GM23338 (cell line): ENCODE results near the gene COL1A1. TPM values are rescaled to one million over a fixed set of nuclear protein-coding genes. Genes with fewer than 3 reads are reported as not detected.

Experiments
- ATAC-seq: fragments of 200-7000 bp; cut with Tn5 transposase; 3 replicates; pipeline ENCODE4 v1.9.1; 2020
- DNase-seq: peaks from one replicate; pipeline ENCODE4 v3.0.0-alpha.2; 2015; ENCODE audit warnings: low spot score
- H2AFZ ChIP-seq: fragments of 200-600 bp; sonication (generic); 2 replicates; pipeline ENCODE4 v1.8.0; 2016; ENCODE audit warnings: antibody characterized with exemption, mild to moderate bottlenecking, moderate library complexity
- H3F3A ChIP-seq: fragments of 200-600 bp; sonication (generic); replicated peaks from 2 replicates; pipeline ENCODE4 v1.8.0; 2017; ENCODE audit warnings: antibody characterized with exemption, mixed run types, low read depth
- H3K27ac ChIP-seq: fragments of 200-600 bp; sonication (generic); 2 replicates; pipeline ENCODE4 v1.6.1; 2016; ENCODE audit warnings: low read depth
- H3K27me3 ChIP-seq: fragments of 200-600 bp; sonication (generic); 2 replicates; pipeline ENCODE4 v1.8.0; 2016; ENCODE audit warnings: mild to moderate bottlenecking, mixed run types, moderate library complexity; ENCODE audit not compliant: insufficient read depth
- H3K36me3 ChIP-seq: fragments of 200-600 bp; sonication (generic); 2 replicates; pipeline ENCODE4 v1.8.0; 2016; ENCODE audit warnings: mild to moderate bottlenecking; ENCODE audit not compliant: insufficient read depth
- H3K4me1 ChIP-seq: fragments of 200-600 bp; sonication (generic); 2 replicates; pipeline ENCODE4 v1.8.0; 2016; ENCODE audit warnings: mild to moderate bottlenecking, moderate library complexity; ENCODE audit not compliant: insufficient read depth
- H3K4me2 ChIP-seq: fragments of 200-600 bp; sonication (generic); 2 replicates; pipeline ENCODE4 v1.7.1; 2017; ENCODE audit warnings: mixed run types
- H3K4me3 ChIP-seq: fragments of 200-600 bp; sonication (generic); 2 replicates; pipeline ENCODE4 v1.6.1; 2016; ENCODE audit warnings: mixed run types
- H3K79me2 ChIP-seq: fragments of 200-600 bp; sonication (generic); replicated peaks from 2 replicates; pipeline ENCODE4 v1.8.0; 2017; ENCODE audit warnings: mild to moderate bottlenecking; ENCODE audit not compliant: insufficient read depth
- H3K9me2 ChIP-seq: fragments of 200-600 bp; sonication (generic); 2 replicates; pipeline ENCODE4 v1.8.0; 2017; ENCODE audit not compliant: insufficient read depth
- H4K20me1 ChIP-seq: fragments of 200-600 bp; sonication (generic); replicated peaks from 2 replicates; pipeline ENCODE4 v1.8.0; 2017; ENCODE audit warnings: mild to moderate bottlenecking; ENCODE audit not compliant: insufficient read depth
- H3K27ac Mint-ChIP-seq: 2 replicates; pipeline ENCODE4 v1.8.0; 2020; ENCODE audit warnings: inconsistent platforms, mild to moderate bottlenecking, moderate library complexity, mixed read lengths
- H3K27me3 Mint-ChIP-seq: 3 replicates; pipeline ENCODE4 v1.8.0; 2022; ENCODE audit warnings: low read depth, mild to moderate bottlenecking, moderate library complexity, mixed read lengths, inconsistent platforms; ENCODE audit not compliant: insufficient read depth, poor library complexity
- H3K36me3 Mint-ChIP-seq: 3 replicates; pipeline ENCODE4 v1.8.0; 2021; ENCODE audit warnings: low read depth, mild to moderate bottlenecking, inconsistent platforms, moderate library complexity, mixed read lengths
- H3K4me1 Mint-ChIP-seq: 3 replicates; pipeline ENCODE4 v1.8.0; 2020; ENCODE audit warnings: mild to moderate bottlenecking, inconsistent platforms, mixed read lengths
- H3K4me3 Mint-ChIP-seq: 3 replicates; pipeline ENCODE4 v1.8.0; 2021; ENCODE audit warnings: moderate library complexity, mild to moderate bottlenecking, inconsistent platforms, mixed read lengths
- H3K9me3 Mint-ChIP-seq: 3 replicates; pipeline ENCODE4 v1.8.0; 2020; ENCODE audit warnings: moderate library complexity, mild to moderate bottlenecking, inconsistent platforms, mixed read lengths
- CREB1 ChIP-seq: fragments of 250-450 bp; sonication (Bioruptor Pico); IDR thresholded peaks from 2 replicates; pipeline ENCODE4 v1.5.0; 2020; ENCODE audit warnings: low read depth, mild to moderate bottlenecking, moderate library complexity
- ETS1 ChIP-seq: IDR thresholded peaks from 2 replicates; pipeline ENCODE4 v1.6.1; 2016; ENCODE audit warnings: antibody characterized with exemption
- EZH2 ChIP-seq: fragments of 200-600 bp; sonication (generic); IDR thresholded peaks from one replicate; pipeline ENCODE4 v1.8.0; 2017; ENCODE audit warnings: antibody characterized with exemption, mild to moderate bottlenecking, low read depth; ENCODE audit not compliant: unreplicated experiment
- EZH2phosphoT487 ChIP-seq: fragments of 200-600 bp; sonication (generic); IDR thresholded peaks from one replicate; pipeline ENCODE4 v1.8.1; 2018; ENCODE audit warnings: antibody characterized with exemption; ENCODE audit not compliant: unreplicated experiment
- JUNB ChIP-seq: IDR thresholded peaks from one replicate; pipeline ENCODE4 v1.6.1; 2016; ENCODE audit warnings: antibody characterized with exemption; ENCODE audit not compliant: unreplicated experiment
- NANOG ChIP-seq: IDR thresholded peaks from 2 replicates; pipeline ENCODE4 v1.6.1; 2016; ENCODE audit warnings: antibody characterized with exemption, borderline replicate concordance
- POLR2AphosphoS5 ChIP-seq: IDR thresholded peaks from 2 replicates; pipeline ENCODE4 v1.6.1; 2016; ENCODE audit warnings: antibody characterized with exemption, low read depth
- REST ChIP-seq: IDR thresholded peaks from one replicate; pipeline ENCODE4 v1.6.1; 2018; ENCODE audit warnings: antibody characterized with exemption; ENCODE audit not compliant: unreplicated experiment
- STAT1 ChIP-seq: IDR thresholded peaks from one replicate; pipeline ENCODE4 v1.6.1; 2016; ENCODE audit warnings: antibody characterized with exemption; ENCODE audit not compliant: unreplicated experiment
- ZNF114 ChIP-seq: fragments of 250-450 bp; sonication (Bioruptor Pico); IDR thresholded peaks from 2 replicates; pipeline ENCODE4 v1.5.0; 2020; ENCODE audit warnings: mild to moderate bottlenecking, moderate library complexity
- ZNF331 ChIP-seq: fragments of 250-450 bp; sonication (Bioruptor Pico); IDR thresholded peaks from 2 replicates; pipeline ENCODE4 v1.5.0; 2020; ENCODE audit warnings: low read depth, mild to moderate bottlenecking, moderate library complexity
- polyA plus RNA-seq: library from polyadenylated mRNA; unstranded; fragments of >200 nt; fragmentation: Nextera tagmentation; extraction: Ambion mirVana; gene quantifications from 2 replicates; pipeline ENCODE4 v1.2.1, GENCODE V29; 2016
- total RNA-seq: library from RNA; depleted of rRNA; stranded (reverse); fragments of >200 nt; shearing (Covaris generic); gene quantifications from 2 replicates; pipeline ENCODE4 v1.2.3, GENCODE V29; 2014
- TF ChIP-seq, protein P1 (sequence below): fragments of 250-450 bp; sonication (Bioruptor Pico); IDR thresholded peaks from 2 replicates; pipeline ENCODE4 v1.5.0; 2020; ENCODE audit warnings: mild to moderate bottlenecking, moderate library complexity
- TF ChIP-seq, protein P2 (sequence below), 2 experiments: fragments of 200-600 bp in 1 of 2; sonication (generic) in 1 of 2; conservative IDR thresholded peaks; 2 replicates each; pipeline versions ENCODE4 v1.5.1 to v1.6.1; 2016 to 2017; ENCODE audit warnings: antibody characterized with exemption in 2 of 2, low read depth in 2 of 2, mild to moderate bottlenecking in 2 of 2, moderate library complexity in 1 of 2

COL1A1 gene
- total and polyA plus RNA-seq, 2 experiments from 2014 or later, result 21.2 to 34.3 TPM

- Mint-ChIP-seq H3K27ac (no peak overlapping the region), H3K36me3 (peaks cover 17% of the 10 kb centered on the region), H3K4me1 (peaks cover 23% of the 10 kb centered on the region), H3K27me3 (peaks cover 5% of the 10 kb centered on the region), H3K4me3 (no peak overlapping the region), H3K9me3 (peaks cover 23% of the 10 kb centered on the region)
- Histone ChIP-seq H3K4me2 (no peak overlapping the region), H3K27ac (no peak overlapping the region), H3K4me1 (no peaks in the 10 kb centered on the region), H3K36me3 (no peaks in the 10 kb centered on the region), H3K4me3 (no peak overlapping the region), H3K9me2 (peaks cover 5% of the 10 kb centered on the region; the same call in 1 of the 2 replicates), H3K27me3 (no peaks in the 10 kb centered on the region), H3K79me2 (no peaks in the 10 kb centered on the region), H2AFZ (peak overlapping the region; percentile 49; the same call in 1 of the 2 replicates), H4K20me1 (no peaks in the 10 kb centered on the region), H3F3A (no peaks in the 10 kb centered on the region)
- ATAC-seq (peak; percentile 26; the same call in 2 of the 3 replicates), DNase-seq (no peak)
- TF ChIP-seq STAT1 (no peak), ZNF331 (CRISPR knock-in tag) (no peak), ETS1 (no peak), EZH2 (no peak), ZNF114 (CRISPR knock-in tag) (no peak), JUNB (no peak), NANOG (no peak), EZH2phosphoT487 (no peak), POLR2AphosphoS5 (no peak), CREB1 (CRISPR knock-in tag) (no peak), REST (no peak)
- TF ChIP-seq, protein P1, sequence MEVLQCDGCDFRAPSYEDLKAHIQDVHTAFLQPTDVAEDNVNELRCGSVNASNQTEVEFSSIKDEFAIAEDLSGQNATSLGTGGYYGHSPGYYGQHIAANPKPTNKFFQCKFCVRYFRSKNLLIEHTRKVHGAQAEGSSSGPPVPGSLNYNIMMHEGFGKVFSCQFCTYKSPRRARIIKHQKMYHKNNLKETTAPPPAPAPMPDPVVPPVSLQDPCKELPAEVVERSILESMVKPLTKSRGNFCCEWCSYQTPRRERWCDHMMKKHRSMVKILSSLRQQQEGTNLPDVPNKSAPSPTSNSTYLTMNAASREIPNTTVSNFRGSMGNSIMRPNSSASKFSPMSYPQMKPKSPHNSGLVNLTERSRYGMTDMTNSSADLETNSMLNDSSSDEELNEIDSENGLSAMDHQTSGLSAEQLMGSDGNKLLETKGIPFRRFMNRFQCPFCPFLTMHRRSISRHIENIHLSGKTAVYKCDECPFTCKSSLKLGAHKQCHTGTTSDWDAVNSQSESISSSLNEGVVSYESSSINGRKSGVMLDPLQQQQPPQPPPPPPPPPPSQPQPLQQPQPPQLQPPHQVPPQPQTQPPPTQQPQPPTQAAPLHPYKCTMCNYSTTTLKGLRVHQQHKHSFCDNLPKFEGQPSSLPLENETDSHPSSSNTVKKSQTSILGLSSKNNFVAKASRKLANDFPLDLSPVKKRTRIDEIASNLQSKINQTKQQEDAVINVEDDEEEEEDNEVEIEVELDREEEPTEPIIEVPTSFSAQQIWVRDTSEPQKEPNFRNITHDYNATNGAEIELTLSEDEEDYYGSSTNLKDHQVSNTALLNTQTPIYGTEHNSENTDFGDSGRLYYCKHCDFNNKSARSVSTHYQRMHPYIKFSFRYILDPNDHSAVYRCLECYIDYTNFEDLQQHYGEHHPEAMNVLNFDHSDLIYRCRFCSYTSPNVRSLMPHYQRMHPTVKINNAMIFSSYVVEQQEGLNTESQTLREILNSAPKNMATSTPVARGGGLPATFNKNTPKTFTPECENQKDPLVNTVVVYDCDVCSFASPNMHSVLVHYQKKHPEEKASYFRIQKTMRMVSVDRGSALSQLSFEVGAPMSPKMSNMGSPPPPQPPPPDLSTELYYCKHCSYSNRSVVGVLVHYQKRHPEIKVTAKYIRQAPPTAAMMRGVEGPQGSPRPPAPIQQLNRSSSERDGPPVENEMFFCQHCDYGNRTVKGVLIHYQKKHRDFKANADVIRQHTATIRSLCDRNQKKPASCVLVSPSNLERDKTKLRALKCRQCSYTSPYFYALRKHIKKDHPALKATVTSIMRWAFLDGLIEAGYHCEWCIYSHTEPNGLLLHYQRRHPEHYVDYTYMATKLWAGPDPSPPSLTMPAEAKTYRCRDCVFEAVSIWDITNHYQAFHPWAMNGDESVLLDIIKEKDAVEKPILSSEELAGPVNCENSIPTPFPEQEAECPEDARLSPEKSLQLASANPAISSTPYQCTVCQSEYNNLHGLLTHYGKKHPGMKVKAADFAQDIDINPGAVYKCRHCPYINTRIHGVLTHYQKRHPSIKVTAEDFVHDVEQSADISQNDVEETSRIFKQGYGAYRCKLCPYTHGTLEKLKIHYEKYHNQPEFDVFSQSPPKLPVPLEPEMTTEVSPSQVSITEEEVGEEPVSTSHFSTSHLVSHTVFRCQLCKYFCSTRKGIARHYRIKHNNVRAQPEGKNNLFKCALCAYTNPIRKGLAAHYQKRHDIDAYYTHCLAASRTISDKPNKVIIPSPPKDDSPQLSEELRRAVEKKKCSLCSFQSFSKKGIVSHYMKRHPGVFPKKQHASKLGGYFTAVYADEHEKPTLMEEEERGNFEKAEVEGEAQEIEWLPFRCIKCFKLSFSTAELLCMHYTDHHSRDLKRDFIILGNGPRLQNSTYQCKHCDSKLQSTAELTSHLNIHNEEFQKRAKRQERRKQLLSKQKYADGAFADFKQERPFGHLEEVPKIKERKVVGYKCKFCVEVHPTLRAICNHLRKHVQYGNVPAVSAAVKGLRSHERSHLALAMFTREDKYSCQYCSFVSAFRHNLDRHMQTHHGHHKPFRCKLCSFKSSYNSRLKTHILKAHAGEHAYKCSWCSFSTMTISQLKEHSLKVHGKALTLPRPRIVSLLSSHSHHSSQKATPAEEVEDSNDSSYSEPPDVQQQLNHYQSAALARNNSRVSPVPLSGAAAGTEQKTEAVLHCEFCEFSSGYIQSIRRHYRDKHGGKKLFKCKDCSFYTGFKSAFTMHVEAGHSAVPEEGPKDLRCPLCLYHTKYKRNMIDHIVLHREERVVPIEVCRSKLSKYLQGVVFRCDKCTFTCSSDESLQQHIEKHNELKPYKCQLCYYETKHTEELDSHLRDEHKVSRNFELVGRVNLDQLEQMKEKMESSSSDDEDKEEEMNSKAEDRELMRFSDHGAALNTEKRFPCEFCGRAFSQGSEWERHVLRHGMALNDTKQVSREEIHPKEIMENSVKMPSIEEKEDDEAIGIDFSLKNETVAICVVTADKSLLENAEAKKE (CRISPR knock-in tag), result no peak
- TF ChIP-seq, protein P2, sequence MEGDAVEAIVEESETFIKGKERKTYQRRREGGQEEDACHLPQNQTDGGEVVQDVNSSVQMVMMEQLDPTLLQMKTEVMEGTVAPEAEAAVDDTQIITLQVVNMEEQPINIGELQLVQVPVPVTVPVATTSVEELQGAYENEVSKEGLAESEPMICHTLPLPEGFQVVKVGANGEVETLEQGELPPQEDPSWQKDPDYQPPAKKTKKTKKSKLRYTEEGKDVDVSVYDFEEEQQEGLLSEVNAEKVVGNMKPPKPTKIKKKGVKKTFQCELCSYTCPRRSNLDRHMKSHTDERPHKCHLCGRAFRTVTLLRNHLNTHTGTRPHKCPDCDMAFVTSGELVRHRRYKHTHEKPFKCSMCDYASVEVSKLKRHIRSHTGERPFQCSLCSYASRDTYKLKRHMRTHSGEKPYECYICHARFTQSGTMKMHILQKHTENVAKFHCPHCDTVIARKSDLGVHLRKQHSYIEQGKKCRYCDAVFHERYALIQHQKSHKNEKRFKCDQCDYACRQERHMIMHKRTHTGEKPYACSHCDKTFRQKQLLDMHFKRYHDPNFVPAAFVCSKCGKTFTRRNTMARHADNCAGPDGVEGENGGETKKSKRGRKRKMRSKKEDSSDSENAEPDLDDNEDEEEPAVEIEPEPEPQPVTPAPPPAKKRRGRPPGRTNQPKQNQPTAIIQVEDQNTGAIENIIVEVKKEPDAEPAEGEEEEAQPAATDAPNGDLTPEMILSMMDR (conservative IDR thresholded peaks at IDR 0.05; ENCODE audit: low read depth in 2 of 2), result no peak
Observed at GRCh38 chr17:50221266-50221863, 19.9 kb upstream of the COL1A1 start.
